Measurements from ENCODE around the gene MGAT3.
"Not testable (repeated sequence)": the region's sequence is repeated elsewhere in the genome, so short reads cannot be mapped to it uniquely, and the experiment has no call there.

MGAT3 gene

GRCh38 chr22:39456522-39457197 lies at the start of gene MGAT3:
Gene MGAT3, plus strand, starts transcription at chr22:39457012. Its CDS starts 30,336 bp downstream, at chr22:39487348.
- peak in 2 of 14 donors; percentile 48 to 50 for DNase-seq

- DNase-seq, result no peak
Measured at GRCh38 chr22:39408173-39408572, 48.6 kb upstream of the MGAT3 start.

GRCh38 chr22:39408807-39409206 lies 48.0 kb upstream of the MGAT3 start:
- DNase-seq, result no peak

GRCh38 chr22:39409516-39410029 lies 47.2 kb upstream of the MGAT3 start:
- peak in 1 of 14 donors; percentile 14 for DNase-seq

- no peak for DNase-seq
Measured at GRCh38 chr22:39410264-39410663, 46.5 kb upstream of the MGAT3 start.

GRCh38 chr22:39411828-39412365 lies 44.9 kb upstream of the MGAT3 start:
- not testable (repeated sequence) for DNase-seq

- DNase-seq, result not testable (repeated sequence)
Measured at GRCh38 chr22:39413204-39413603, 43.6 kb upstream of the MGAT3 start.

GRCh38 chr22:39414377-39414776 lies 42.4 kb upstream of the MGAT3 start:
- DNase-seq, result no peak

- DNase-seq, result peak in 6 of 14 donors; percentile 19 to 79 (median 50)
Measured at GRCh38 chr22:39414886-39415285, 41.9 kb upstream of the MGAT3 start.

GRCh38 chr22:39415506-39415905 lies 41.3 kb upstream of the MGAT3 start:
- no peak for DNase-seq

GRCh38 chr22:39416319-39416718 lies 40.5 kb upstream of the MGAT3 start:
- no peak for DNase-seq

GRCh38 chr22:39417641-39418040 lies 39.2 kb upstream of the MGAT3 start:
- no peak for DNase-seq

- no peak for DNase-seq
Measured at GRCh38 chr22:39418696-39419095, 38.1 kb upstream of the MGAT3 start.

- DNase-seq, result no peak
Measured at GRCh38 chr22:39419096-39419495, 37.7 kb upstream of the MGAT3 start.

GRCh38 chr22:39419911-39420310 lies 36.9 kb upstream of the MGAT3 start:
- DNase-seq, result no peak

GRCh38 chr22:39421691-39422090 lies 35.1 kb upstream of the MGAT3 start:
- no peak for DNase-seq

GRCh38 chr22:39422101-39422500 lies 34.7 kb upstream of the MGAT3 start:
- DNase-seq, result no peak

- DNase-seq, result no peak
Measured at GRCh38 chr22:39422721-39423120, 34.1 kb upstream of the MGAT3 start.

GRCh38 chr22:39423976-39424375 lies 32.8 kb upstream of the MGAT3 start:
- DNase-seq, result no peak

- no peak for DNase-seq
Measured at GRCh38 chr22:39426380-39427043, 30.3 kb upstream of the MGAT3 start.

GRCh38 chr22:39427751-39428596 lies 28.8 kb upstream of the MGAT3 start:
- no peak for DNase-seq

- no peak for DNase-seq
Measured at GRCh38 chr22:39428597-39429071, 28.2 kb upstream of the MGAT3 start.

GRCh38 chr22:39429186-39429585 lies 27.6 kb upstream of the MGAT3 start:
- DNase-seq, result no peak

All from C1 segment of cervical spinal cord (tissue), 14 donors.